Fibroblast of skin of right quadriceps (primary cell): Measurements from ENCODE around the gene CNNM4.

Source experiments
- DNase-seq: peaks from one replicate; pipeline ENCODE4 v3.0.0-alpha.2; 2013

Gene CNNM4

GRCh38 chr2:96760036-96760985, at the start of gene CNNM4:
TSS of gene CNNM4 (plus strand) at chr2:96760902. CDS start at chr2:96761000, 98 bp downstream.
- peak; percentile 90 for DNase-seq

- no peak for DNase-seq
Observed at GRCh38 chr2:96710985-96711384, 49.7 kb upstream of the CNNM4 start.

GRCh38 chr2:96715658-96716057, 45.0 kb upstream of the CNNM4 start:
- DNase-seq = peak; percentile 20

GRCh38 chr2:96716388-96716787, 44.3 kb upstream of the CNNM4 start:
- DNase-seq = no peak

- no peak for DNase-seq
Observed at GRCh38 chr2:96726131-96726530, 34.6 kb upstream of the CNNM4 start.

- no peak for DNase-seq
Observed at GRCh38 chr2:96727431-96727830, 33.3 kb upstream of the CNNM4 start.

- no peak for DNase-seq
Observed at GRCh38 chr2:96729748-96730147, 31.0 kb upstream of the CNNM4 start.

- DNase-seq = no peak
Observed at GRCh38 chr2:96730212-96730611, 30.5 kb upstream of the CNNM4 start.

- DNase-seq = no peak
Observed at GRCh38 chr2:96733931-96734330, 26.8 kb upstream of the CNNM4 start.

GRCh38 chr2:96734880-96735583, 25.7 kb upstream of the CNNM4 start:
- DNase-seq = no peak

GRCh38 chr2:96737251-96737650, 23.5 kb upstream of the CNNM4 start:
- DNase-seq = no peak

- DNase-seq = no peak
Observed at GRCh38 chr2:96737831-96738230, 22.9 kb upstream of the CNNM4 start.

GRCh38 chr2:96739076-96739632, 21.5 kb upstream of the CNNM4 start:
- DNase-seq = no peak

- DNase-seq = peak; percentile 96
Observed at GRCh38 chr2:96739633-96740428, 20.9 kb upstream of the CNNM4 start, which contains the start of gene LMAN2L. TSS of gene LMAN2L (minus strand) at chr2:96740064. CDS start at chr2:96740040, 24 bp downstream.

GRCh38 chr2:96747061-96747617, 13.6 kb upstream of the CNNM4 start:
- DNase-seq = no peak

GRCh38 chr2:96751800-96752199, 8.9 kb upstream of the CNNM4 start:
- DNase-seq = no peak

- DNase-seq = no peak
Observed at GRCh38 chr2:96753661-96754282, 6.9 kb upstream of the CNNM4 start.

- DNase-seq = no peak
Observed at GRCh38 chr2:96754317-96754716, 6.4 kb upstream of the CNNM4 start.

GRCh38 chr2:96756788-96757476, 3.8 kb upstream of the CNNM4 start:
- no peak for DNase-seq

- no peak for DNase-seq
Observed at GRCh38 chr2:96757477-96757860, 3.2 kb upstream of the CNNM4 start.

- no peak for DNase-seq
Observed at GRCh38 chr2:96758987-96759386, 1.7 kb upstream of the CNNM4 start.
